Astrocyte (in vitro differentiated cells and primary cell): ENCODE results near the gene CCDC197.

ENCODE experiments used
- CTCF ChIP-seq: IDR thresholded peaks from 2 replicates; pipeline ENCODE4 v1.5.1; 2011; ENCODE audit warnings: low read depth, mild to moderate bottlenecking, inconsistent platforms, low read length, moderate library complexity; ENCODE audit not compliant: insufficient read depth
- EZH2 ChIP-seq: IDR thresholded peaks from 2 replicates; pipeline ENCODE4 v1.6.1; 2012; ENCODE audit warnings: mild to moderate bottlenecking, low read length, inconsistent platforms; ENCODE audit not compliant: insufficient read depth

- no peak for TF ChIP-seq CTCF
- TF ChIP-seq EZH2 = no peak
Observed at GRCh38 chr14:94031161-94031882, 34.2 kb downstream of the CCDC197 start.
